Measurements from ENCODE around the gene COL23A1. TPM values are rescaled to one million over a fixed set of nuclear protein-coding genes. Genes with fewer than 3 reads are reported as not detected.
"Not testable (repeated sequence)": the region's sequence is repeated elsewhere in the genome, so short reads cannot be mapped to it uniquely, and the experiment has no call there.

COL23A1 gene
- total RNA-seq, 1 donor from 2014 or later, result 0.19 TPM

DNA sequence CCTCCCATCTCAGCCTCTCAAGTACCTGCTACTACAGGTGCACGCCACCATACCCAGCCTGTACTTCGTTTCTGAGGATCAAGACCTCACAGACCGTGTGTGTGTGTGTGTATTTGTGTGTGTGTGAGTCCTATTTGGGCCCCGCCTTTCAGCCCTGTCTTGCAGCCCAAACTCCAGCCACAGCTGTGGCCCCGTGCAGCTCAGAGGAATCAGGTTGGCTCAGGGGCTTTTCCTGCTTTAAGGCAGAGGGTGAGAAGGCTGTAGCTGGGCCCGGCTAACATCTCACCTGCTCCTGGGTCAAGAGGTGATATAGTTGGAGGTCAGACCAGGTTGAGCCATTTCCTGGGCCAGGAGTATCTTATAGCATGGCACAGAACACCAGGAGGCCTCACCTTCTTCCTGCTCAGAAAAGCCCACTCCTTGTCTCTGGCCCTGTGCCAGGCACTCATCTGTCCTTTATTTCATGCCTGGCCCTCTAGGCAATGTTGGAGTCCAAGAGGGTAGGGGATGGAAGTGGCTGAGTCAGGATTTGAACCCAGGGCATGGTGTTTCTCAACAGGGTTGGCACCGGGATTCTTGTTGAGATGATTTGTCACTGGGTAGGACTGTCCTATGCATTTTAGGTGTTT is 356.0 kb downstream of the COL23A1 start:
- no peak for DNase-seq (ENCODE audit: low read depth)

DNA sequence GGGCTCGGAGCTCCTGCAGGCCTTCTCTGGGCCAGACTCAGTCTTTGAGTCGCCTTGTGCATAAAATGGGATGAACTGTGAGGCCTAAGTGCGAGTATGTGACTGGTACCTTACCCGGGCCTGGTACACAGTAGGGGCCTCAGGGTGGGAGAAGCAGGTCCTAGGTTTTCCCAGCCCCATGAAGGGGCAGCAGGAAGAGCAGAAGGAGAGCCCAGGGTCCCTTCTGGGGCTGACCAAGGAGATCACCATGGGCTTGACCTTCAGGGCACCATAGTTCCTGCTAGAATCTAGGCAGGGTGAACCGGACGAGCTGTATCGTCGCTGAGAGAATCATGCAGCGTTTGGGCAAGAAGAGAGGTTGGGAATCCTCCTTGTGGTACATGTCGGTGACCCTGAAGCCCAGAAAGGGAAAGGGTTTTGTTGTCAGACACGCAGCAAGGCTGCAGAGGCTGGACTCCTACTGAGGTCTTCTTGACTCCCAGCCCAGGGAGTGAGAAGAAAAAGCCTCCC is 357.2 kb downstream of the COL23A1 start:
- DNase-seq (ENCODE audit: low read depth), result no peak

DNA sequence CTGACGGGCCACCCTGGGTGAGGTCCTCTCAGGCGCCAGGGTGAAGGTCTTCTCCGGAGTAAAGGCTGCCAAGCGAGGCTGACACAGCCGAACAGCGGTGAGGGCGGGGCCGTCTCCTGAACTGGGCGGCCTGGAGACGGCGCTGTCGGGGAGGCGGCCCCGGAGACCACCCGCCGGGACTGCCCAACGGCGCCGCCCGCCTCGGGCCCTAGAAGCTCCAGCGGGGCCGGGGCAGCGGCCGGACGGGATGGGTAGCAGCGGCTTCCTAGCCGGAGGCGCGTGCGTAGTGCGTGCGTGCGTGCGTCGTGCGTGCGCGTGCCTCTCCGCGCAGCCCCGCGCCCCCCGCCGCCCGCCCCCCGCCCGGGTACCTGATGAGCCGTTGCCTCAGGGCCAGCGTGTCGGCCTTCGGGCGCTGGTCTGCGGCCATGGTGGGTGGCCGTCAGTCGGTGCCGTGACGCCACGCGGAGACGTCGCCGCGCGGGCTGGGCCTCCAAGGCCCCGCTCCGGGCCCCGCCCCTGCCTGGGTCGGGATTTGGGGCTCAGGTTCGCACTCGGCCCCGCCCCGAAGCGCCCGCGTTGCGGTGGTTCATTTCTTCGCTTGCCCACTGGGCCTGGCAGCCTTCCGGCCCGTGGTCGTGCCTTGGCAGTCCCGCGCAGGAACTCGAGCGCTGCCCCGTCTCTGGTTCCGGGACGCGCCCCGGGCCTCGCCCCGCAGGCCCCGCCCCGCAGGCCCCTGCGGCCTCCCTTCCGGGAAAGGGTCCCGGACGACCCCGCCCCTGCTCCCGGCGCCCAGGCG is 357.9 kb downstream of the COL23A1 start, which contains the start of gene PHYKPL:
PHYKPL (minus strand) TSS at position 679 of the 796 bp plus-strand sequence; CDS start at position 427, 252 bp downstream.
- peak; percentile 87 for DNase-seq (ENCODE audit: low read depth)

DNA sequence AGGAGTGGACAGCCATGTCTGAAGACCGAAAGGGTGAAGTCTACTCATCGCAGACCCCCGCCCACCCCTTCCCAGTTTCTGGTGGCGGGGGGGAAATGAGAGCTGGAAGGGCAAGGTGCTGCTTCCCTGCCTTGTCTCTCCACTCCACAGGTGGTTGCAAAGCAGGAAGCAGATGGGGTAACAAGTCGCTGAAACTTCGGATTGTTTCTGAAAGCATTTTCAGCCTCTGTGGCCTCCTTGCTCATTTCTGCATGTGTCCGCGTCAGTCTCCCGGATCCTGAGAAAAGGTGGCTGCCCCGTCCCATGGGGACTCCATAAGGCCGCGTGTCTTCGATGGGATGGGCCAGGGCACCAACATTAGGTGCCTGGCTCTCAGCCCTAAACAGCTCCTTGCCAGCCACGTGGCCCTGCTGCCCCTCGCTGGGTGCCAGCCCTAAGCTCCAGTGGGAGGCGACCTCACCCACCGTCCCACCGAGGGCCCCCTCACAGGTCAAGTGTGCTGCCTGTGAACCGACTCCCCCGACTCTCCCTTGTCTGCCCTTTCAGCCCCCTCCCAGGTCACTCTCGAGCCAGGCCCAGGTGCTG is 358.6 kb downstream of the COL23A1 start:
- no peak for DNase-seq (ENCODE audit: low read depth)

DNA sequence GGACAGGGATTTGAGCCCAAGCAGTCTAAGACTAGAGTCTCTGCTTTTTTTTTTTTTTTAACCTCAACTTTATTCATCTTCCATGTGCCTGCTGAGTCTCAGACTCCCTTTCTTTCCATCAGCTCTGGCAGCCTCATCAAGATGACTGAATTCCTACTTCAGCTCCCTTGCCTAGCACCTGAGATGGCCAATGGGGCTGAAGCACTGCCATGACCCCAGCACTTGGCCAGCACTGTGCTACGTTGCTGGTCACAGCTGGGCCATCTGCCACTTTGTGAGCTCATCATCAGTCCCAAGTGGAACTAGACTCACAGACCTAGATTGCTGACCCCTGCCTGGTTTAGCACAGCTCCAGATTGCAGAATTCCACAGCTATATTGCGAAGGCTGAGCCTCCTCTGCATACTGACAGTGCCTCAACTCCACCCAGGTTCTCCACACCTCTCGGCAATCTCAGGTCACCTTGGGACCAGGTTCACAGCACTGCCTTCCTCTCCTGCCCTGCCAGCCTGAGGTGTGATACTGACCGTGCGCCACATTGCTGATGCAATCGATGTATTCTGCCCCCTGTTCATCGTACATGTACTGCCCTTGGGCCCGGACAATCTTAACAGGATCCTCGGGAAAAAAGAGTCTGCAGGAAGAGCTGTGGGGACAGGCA is 359.2 kb downstream of the COL23A1 start:
- peak; percentile 64 for DNase-seq (ENCODE audit: low read depth)

DNA sequence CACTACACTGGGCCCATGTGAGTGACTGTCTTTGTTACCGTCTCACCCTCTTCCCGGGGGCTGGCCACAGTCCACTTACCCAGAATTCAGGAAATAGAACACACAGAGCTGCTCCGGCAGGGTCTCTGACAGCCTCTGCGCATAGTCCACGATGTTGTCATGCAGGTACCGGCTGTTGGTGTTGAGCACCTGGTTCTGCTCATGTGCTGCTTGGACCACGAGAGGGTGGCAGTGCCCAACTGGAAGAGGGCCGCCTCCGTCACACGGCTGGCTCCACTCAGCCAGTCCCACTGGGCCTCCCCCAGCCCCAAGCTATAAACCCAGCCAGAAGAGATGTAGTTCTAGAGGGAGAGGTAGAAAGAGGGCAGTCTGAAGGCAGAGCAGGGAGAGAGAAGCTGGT is 360.3 kb downstream of the COL23A1 start:
- no peak for DNase-seq (ENCODE audit: low read depth)

DNA sequence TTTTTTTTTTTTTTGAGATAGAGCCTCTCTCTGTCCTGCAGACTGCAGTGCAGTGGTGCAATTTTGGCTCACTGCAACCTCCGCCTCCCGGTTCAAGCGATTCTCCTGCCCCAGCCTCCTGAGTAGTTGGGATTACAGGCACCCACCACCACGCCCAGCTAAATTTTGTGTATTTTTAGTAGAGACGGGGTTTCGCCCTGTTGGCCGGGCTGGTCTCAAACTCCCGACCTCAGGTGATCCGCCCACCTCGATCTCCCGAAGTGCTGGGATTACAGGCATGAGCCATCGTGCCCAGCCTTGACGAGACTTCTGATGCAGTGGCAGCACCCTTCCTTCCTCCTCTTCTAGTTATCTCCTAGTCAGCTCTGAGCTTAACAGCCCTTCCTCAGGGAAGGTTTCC is 361.1 kb downstream of the COL23A1 start:
- not testable (repeated sequence) for DNase-seq (ENCODE audit: low read depth)

DNA sequence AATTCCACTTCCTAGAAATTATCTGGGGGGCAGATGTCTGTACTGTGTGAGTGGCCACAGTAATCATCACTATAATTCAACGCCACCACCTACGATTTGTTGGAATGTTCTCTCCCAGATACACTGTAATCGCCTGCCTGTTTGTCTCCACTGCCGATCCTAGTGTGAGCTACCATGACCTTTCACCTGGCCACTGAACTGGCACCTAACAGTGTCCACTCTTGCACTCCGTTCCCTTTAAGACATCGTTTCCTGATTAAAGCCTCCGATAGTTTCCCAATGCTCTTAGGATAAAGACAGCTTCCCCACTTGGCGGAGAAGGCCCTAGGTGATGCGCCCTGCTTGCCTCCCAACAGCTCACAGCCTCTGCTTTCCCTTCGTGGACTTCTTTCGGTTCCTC is 361.6 kb downstream of the COL23A1 start:
- no peak for DNase-seq (ENCODE audit: low read depth)

DNA sequence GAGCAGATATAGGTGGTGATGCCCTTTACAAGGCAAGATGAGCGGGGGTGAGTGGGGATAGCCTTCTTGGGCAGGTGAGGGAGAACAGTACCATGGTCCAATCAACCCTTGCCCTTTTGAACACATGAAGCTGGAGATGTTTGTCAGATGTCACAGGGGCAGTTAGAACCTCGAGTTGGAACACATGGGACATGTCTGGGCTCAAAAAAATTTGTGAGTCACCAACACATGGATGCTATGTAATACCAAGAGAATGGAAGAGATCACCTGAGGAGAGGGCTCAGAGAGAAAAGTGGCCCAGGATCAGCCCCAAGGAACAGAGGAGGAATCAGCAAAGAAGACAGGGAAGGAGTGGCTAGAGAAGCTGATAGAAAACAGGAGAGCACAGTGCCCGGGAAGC is 362.3 kb downstream of the COL23A1 start:
- no peak for DNase-seq (ENCODE audit: low read depth)

DNA sequence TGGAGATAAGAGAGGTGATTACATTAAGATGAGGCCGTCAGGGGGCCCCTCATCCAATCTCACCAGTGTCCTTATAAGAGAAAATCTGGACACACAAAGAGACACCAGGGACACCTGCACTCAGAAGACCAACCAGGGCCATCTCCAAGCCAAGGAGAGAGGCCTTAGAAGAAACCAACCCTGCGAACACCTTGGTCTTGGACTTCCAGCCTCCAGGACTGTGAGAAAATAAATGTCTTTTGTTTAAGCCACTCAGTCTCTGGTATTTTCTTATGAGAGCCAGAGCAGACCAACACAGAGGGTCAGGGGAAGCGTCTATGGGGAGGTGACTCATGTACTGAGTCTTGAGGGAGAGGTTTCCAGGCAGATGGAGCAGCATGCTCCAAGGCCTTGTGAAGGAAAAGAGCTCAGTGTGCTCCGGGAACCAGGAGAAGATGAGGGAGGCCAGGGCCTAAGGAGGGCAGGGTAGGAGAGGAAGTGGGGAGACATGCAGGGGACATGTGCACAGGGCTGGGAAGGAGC is 363.0 kb downstream of the COL23A1 start:
- no peak for DNase-seq (ENCODE audit: low read depth)

DNA sequence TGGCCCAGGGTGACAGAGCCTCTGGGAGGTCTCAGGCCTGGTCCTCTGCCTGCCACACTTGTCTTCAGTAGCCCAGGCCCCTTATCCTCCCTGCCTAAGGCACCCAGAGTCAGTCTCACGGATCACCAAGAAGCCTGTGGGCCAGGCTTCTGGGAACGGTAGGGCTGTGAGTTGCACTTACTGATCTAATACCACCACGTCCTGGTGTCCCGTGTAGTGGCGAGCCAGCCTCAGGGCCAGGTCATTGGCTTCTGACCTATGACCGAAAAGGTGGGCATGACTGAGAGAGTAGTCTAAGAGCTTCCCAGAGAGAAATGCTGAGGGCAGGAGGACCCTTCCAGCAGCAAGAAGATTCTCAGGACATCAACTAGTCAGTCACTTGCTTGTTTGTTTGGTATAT is 365.0 kb downstream of the COL23A1 start:
- DNase-seq (ENCODE audit: low read depth), result no peak

DNA sequence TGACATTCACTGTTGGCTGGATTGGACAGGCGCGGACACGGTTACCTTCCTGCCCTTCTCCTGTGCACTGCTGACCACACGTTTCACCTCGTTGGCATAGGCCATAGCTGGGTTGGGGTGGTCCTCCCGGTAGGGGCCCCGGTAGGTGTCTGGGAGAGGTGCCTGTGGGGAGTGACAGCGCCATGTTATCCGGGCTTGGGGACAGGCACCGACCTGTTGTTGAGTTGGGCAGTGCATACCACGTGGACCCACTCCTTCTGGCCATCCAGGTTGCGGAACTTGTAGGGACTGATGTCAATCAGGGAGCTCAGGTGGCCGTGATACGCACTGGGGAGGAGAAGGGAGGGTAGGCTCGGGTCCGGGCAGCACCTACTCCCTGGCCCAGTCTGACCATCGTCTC is 365.8 kb downstream of the COL23A1 start:
- no peak for DNase-seq (ENCODE audit: low read depth)

DNA sequence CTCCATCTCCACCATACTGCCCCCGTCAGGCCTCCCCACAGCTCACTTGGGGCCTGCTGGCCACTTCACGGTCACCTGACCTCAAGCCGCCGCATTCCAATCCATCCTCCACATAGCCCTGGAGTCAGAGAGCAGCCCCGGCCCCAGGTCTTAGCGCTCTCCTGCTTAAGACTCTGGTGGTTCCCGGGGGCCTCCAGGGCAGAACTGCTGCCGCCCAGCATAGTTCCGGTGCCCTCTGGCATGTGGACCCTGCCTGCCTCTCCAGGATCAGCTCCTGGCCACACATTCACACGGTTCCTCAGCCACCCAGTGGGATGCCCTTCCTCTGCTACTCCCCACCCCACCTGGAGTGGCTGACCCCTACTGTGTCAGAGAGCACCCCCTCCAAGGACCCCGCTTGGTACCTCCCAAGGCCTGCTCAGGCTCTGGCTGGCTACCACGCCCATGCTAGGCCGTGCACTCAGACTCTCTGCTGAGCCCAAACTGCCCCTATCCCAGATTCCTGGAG is 366.3 kb downstream of the COL23A1 start:
- DNase-seq (ENCODE audit: low read depth), result no peak

DNA sequence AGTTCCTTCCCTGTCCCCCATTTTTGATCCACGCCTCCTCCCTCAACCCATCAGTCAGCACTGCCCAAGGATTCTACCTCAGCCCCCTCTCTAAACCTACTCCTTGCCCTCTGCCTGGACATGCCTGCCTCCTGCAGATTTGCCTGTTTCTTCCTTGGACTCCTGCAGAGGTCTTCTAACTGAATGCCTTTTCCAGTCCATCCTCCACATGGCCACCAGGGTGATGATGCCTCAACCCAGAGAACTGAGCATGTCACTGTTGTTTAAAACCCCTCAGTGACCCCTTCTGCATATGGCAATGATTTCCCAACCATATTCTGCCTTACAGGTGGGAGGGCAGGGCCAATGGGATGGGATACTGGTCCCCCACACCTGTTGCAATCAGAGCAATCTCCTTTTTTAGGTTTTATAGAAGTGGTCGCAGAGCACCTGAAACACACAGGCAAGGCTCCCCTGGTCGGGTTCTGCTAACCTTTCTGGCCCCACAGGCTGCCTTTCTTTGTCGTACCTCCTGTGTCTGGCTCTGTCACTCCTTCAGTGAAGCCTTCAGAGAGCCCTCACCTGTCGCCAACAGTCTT is 366.9 kb downstream of the COL23A1 start:
- no peak for DNase-seq (ENCODE audit: low read depth)

DNA sequence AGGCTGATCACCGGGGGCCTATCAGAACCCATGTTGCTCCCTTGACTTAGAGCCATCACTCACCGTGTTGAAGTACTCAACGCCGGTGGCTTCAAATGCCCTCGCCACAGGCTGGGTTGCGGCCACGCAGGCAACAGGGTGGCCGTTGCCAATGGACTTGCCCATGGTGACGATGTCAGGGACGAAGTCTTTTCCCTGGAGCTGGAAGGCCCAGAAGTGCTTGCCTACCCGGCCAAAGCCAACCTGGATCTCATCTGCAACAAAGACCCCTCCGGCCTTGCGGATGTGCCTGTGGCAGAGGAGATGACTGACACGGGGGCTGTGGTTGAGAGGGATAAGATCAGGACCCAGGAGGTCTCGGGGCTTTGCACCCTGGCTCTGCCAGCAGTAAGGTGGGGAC is 367.9 kb downstream of the COL23A1 start:
- DNase-seq (ENCODE audit: low read depth), result no peak

DNA sequence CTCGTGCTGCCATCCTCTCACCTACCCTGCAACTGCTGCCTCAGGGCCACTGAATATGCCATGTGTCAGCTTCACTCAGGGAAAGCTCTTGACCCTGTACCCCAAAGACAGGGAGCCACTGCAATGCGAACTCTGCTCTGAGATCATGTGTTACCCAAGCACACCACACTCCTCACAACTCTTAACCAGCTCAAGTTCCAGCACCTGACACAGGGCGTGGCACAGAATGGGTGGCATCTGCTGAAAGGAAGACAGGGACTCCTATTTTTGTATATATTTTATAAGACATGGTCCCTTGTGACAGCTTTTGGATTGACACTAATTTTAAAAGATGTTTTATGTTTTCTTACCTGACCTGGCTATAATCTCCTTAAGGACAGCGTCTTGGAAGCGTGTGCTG is 368.3 kb downstream of the COL23A1 start:
- DNase-seq (ENCODE audit: low read depth), result peak; percentile 80

DNA sequence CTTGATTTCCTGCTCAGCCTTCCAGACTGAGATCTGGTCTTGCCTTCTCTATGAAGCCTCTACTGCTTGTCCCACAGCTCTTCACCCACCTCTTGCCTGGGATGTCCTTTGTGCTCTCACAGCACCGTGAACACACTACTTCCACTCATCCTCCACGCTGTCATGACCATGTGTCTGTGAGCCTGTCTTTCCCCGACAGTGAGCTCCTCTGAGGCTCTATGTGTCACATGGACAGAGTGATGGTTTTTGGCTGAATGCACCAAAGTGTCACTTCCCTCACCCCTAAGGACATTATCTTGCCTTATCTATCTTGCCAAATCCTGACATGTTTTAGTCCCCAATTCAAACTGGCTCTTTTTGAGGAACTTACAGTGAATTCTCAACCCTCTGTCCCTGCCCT is 368.9 kb downstream of the COL23A1 start:
- DNase-seq (ENCODE audit: low read depth), result no peak

DNA sequence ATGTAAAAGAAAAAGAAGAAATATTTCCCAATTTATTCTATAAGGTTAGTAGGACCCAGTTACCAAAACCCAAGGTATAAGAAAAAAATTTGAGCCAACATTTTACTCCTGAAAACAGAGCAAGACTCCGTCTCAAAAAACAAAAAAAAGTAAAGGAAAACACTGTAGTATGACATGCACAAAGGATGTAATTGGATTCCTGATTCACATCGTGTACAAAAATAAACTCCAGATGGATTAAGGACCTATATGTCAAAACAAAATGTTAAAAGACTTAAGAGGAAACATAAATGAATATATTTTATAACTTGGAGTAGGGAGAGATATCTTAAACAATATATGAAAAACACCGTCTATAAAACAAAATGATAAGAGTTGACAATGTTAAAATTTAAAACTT is 371.4 kb downstream of the COL23A1 start:
- DNase-seq (ENCODE audit: low read depth), result no peak

DNA sequence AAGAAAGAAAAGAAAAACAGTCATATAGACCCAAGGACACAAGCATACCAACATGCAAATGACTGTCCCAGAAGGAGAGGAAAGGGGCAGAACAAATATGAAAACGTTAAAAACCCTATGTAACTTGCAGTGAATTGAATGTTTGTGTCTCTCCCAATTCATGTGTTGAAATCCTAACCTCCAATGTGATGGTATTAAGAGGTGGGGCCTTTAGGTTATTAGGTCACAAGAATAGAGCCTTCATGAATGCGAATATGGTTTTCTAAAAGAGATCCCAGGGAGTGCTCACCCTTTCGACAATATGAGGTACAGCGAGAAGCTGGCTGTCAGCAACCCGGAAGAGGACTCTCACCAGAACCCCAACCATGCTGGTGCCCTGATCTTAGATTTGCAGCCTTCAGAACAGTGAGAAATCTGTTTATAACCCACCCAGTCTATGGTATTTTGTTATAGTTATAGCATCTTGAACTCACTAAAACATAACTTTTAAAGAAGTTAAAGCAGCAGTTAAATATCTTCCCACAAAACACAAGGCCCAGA is 371.9 kb downstream of the COL23A1 start:
- no peak for DNase-seq (ENCODE audit: low read depth)

DNA sequence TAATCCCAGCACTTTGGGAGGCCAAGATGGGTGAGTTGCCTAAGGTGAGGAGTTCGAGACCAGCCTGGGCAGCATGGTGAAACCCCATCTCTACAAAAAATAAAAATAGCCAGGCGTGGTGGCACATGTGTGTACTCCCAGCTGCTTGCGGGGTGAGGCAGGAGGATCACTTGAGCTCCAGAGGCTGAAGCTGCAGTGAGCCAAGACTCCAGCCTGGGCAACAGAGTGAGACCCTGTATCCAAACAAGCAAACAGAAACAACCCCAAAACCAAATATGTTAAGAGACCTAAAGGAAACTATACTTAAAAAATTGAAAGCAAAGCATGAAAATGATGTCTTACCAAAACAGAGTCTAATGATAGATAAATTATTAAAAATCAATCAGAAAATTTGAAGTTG is 373.4 kb downstream of the COL23A1 start:
- peak; percentile 29 for DNase-seq (ENCODE audit: low read depth)

DNA sequence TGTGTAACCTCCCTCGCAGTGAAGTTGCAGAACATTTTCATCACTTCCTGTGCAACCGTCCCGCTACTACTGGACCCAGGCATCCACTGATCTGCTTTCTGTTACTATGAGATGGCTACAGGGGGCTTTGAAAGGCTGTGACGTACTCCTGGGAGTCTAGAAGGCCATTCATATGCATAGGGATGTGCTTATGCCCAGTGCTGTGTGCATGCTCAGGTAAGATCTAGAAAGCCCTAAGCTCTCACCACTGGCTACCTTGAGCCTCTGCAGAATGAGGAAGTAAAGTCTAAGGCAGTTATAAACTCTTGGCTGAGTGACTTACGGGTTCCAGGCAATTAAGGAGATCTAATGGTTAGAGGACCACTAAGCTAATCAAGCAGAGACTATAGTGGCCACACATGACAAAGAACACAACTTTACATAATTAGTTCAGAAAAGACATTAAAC is 374.1 kb downstream of the COL23A1 start:
- DNase-seq (ENCODE audit: low read depth), result no peak

Measured in myocyte (in vitro differentiated cells).